Upper lobe of left lung (tissue), 4 donors: ENCODE data around the gene C7orf57.
A peak's percentile ranks its signal among the peaks of the same experiment; 100 is the strongest.

Experiments
- EP300 ChIP-seq, 4 donors: sonication (generic); formaldehyde crosslinking; IDR thresholded peaks; one replicate each; pipeline ENCODE4 v1.5.1; 2017; ENCODE audit warnings: antibody characterized with exemption in 4 of 4, control low read depth in 2 of 4
- POLR2A ChIP-seq, 4 donors: fragments of 450-650 bp; IDR thresholded peaks; one replicate each; pipeline ENCODE4 v1.5.1; 2016 to 2017; ENCODE audit warnings: antibody characterized with exemption in 4 of 4, mild to moderate bottlenecking in 2 of 4
- POLR2AphosphoS5 ChIP-seq, 2 donors: sonication (generic); formaldehyde crosslinking; IDR thresholded peaks; one replicate each; pipeline ENCODE4 v1.5.1; 2017; ENCODE audit warnings: antibody characterized with exemption in 2 of 2
- TF ChIP-seq, protein P1 (sequence below), 6 experiments: fragments of 450-650 bp in 4 of 6; fragments of 200-600 bp in 2 of 6; sonication (generic) in 2 of 6; IDR thresholded peaks; one replicate each; pipeline ENCODE4 v1.5.1; 2016 to 2019; ENCODE audit warnings: antibody characterized with exemption in 6 of 6

DNA sequence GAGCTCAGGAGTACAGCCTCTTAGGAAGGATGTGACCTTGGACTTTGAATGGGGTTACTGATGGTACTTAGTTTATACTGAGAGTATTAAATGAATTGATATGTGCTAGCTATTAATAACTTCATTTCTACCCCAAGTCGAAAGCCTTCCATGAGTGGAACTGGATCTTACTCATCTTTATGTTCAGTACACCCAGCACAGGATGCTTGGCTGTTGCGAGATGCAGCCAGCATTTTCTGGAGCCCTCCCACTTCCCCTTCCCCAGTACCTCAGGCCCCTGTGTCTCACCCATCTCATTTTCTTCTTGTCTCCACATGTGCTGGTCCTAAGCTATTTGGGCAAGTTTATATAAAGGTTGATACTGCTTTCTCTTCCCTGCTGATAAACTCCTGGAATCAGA is 60.9 kb downstream of the C7orf57 start:
- TF ChIP-seq POLR2A (IDR thresholded peaks at IDR 0.05) (no peak), EP300 (IDR thresholded peaks at IDR 0.05) (no peak), POLR2AphosphoS5 (IDR thresholded peaks at IDR 0.05) (peak in 1 of 2 donors; percentile 9)
- TF ChIP-seq, protein P1, sequence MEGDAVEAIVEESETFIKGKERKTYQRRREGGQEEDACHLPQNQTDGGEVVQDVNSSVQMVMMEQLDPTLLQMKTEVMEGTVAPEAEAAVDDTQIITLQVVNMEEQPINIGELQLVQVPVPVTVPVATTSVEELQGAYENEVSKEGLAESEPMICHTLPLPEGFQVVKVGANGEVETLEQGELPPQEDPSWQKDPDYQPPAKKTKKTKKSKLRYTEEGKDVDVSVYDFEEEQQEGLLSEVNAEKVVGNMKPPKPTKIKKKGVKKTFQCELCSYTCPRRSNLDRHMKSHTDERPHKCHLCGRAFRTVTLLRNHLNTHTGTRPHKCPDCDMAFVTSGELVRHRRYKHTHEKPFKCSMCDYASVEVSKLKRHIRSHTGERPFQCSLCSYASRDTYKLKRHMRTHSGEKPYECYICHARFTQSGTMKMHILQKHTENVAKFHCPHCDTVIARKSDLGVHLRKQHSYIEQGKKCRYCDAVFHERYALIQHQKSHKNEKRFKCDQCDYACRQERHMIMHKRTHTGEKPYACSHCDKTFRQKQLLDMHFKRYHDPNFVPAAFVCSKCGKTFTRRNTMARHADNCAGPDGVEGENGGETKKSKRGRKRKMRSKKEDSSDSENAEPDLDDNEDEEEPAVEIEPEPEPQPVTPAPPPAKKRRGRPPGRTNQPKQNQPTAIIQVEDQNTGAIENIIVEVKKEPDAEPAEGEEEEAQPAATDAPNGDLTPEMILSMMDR (IDR thresholded peaks at IDR 0.05) = no peak
